B cell (primary cell): Measurements from ENCODE around the gene ECHDC3. TPM values are rescaled to one million over a fixed set of nuclear protein-coding genes. Genes with fewer than 3 reads are reported as not detected.
A peak's percentile ranks its signal among the peaks of the same experiment; 100 is the strongest.

Experiments
- ATAC-seq: fragments of 200-7000 bp; cut with Tn5 transposase; one replicate; pipeline ENCODE4 v1.10.0; 2021; ENCODE audit warnings: low read depth, mild to moderate bottlenecking, moderate number of reproducible peaks, moderate library complexity
- CTCF ChIA-PET: fragments of 350-600 bp; sonication (Branson Sonifier 250); formaldehyde crosslinking; loops from one replicate; lab custom pipeline; 2021; ENCODE audit warnings: antibody characterized with exemption, inconsistent platforms; lab: Charles Lee
- POLR2A ChIA-PET: fragments of 350-600 bp; sonication (Branson Sonifier 250); formaldehyde crosslinking; loops from one replicate; lab custom pipeline; 2021; ENCODE audit warnings: antibody characterized with exemption; lab: Charles Lee
- DNase-seq: peaks from one replicate; pipeline ENCODE4 v3.0.0; 2013
- H2AFZ ChIP-seq: 2 replicates; pipeline ENCODE4 v1.6.1; 2012; ENCODE audit warnings: mild to moderate bottlenecking, low read depth, low read length; ENCODE audit not compliant: insufficient read depth, poor library complexity, severe bottlenecking
- H3K27ac ChIP-seq, 2 donors: 1 replicate in 1 of 2; 2 replicates in 1 of 2; pipeline ENCODE4 v1.5.1; 2012 to 2013; ENCODE audit warnings: low read length in 2 of 2, mild to moderate bottlenecking in 2 of 2, moderate library complexity in 1 of 2
- H3K27me3 ChIP-seq, 4 experiments: fragments of 200-600 bp in 1 of 4; sonication (generic) in 1 of 4; replicated peaks in 1 of 4; 1 replicate in 2 of 4; 2 replicates in 2 of 4; pipeline versions ENCODE4 v1.6.1 to v1.7.0; 2013 to 2016; ENCODE audit warnings: low read length in 3 of 4, mild to moderate bottlenecking in 2 of 4, mixed read lengths in 1 of 4, moderate library complexity in 1 of 4; ENCODE audit not compliant: insufficient read depth in 4 of 4, control insufficient read depth in 3 of 4; ENCODE audit errors: control extremely low read depth in 1 of 4
- H3K36me3 ChIP-seq, 2 experiments: replicated peaks in 1 of 2; 1 replicate in 1 of 2; 2 replicates in 1 of 2; pipeline versions ENCODE4 v1.6.1 to v1.7.1; 2013; ENCODE audit warnings: low read length in 1 of 2; ENCODE audit not compliant: insufficient read depth in 2 of 2, control insufficient read depth in 1 of 2; ENCODE audit errors: control extremely low read depth in 1 of 2, extremely low read depth in 1 of 2
- H3K4me1 ChIP-seq, 2 donors: fragments of 200-600 bp in 1 of 2; sonication (generic) in 1 of 2; 1 replicate in 1 of 2; 2 replicates in 1 of 2; pipeline versions ENCODE4 v1.5.1 to v1.6.1; 2013 to 2017; ENCODE audit warnings: low read length in 2 of 2; ENCODE audit not compliant: control insufficient read depth in 2 of 2, insufficient read depth in 2 of 2
- H3K4me2 ChIP-seq: replicated peaks from 2 replicates; pipeline ENCODE3; 2012; ENCODE audit warnings: mild to moderate bottlenecking, low read depth, low read length; ENCODE audit not compliant: poor library complexity, severe bottlenecking
- H3K4me3 ChIP-seq, 5 experiments: fragments of 200-600 bp in 1 of 5; sonication (generic) in 1 of 5; 1 replicate in 3 of 5; 2 replicates in 2 of 5; pipeline versions ENCODE4 v1.5.1 to v1.7.0; 2011 to 2016; ENCODE audit warnings: low read length in 4 of 5, mild to moderate bottlenecking in 4 of 5, low read depth in 2 of 5, control low read depth in 1 of 5, moderate library complexity in 1 of 5; ENCODE audit not compliant: insufficient read depth in 1 of 5; ENCODE audit errors: control extremely low read depth in 1 of 5, extremely low read depth in 1 of 5
- H3K79me2 ChIP-seq: fragments of 200-600 bp; sonication (generic); one replicate; pipeline ENCODE4 v1.6.0; 2016; ENCODE audit warnings: low read length; ENCODE audit not compliant: control insufficient read depth, insufficient read depth
- H3K9ac ChIP-seq: fragments of 200-600 bp; sonication (generic); 2 replicates; pipeline ENCODE4 v1.6.1; 2017; ENCODE audit warnings: mild to moderate bottlenecking, low read length, moderate library complexity
- H3K9me3 ChIP-seq, 3 donors: one replicate each; pipeline versions ENCODE4 v1.6.1 to v1.7.1; 2013; ENCODE audit warnings: low read length in 2 of 3; ENCODE audit not compliant: control insufficient read depth in 2 of 3, insufficient read depth in 1 of 3; ENCODE audit errors: control extremely low read depth in 1 of 3
- H4K20me1 ChIP-seq: 2 replicates; pipeline ENCODE4 v1.6.0; 2012; ENCODE audit warnings: mild to moderate bottlenecking, low read length; ENCODE audit not compliant: insufficient read depth, control insufficient read depth, poor library complexity, severe bottlenecking
- H3K27ac Mint-ChIP-seq: one replicate; pipeline ENCODE4 v1.8.0; 2021; ENCODE audit warnings: mixed read lengths
- H3K27me3 Mint-ChIP-seq: one replicate; pipeline ENCODE4 v1.8.0; 2021; ENCODE audit warnings: mixed read lengths
- H3K4me1 Mint-ChIP-seq: one replicate; pipeline ENCODE4 v1.8.0; 2021; ENCODE audit warnings: mixed read lengths
- H3K4me3 Mint-ChIP-seq: one replicate; pipeline ENCODE4 v1.8.0; 2021; ENCODE audit warnings: mixed read lengths
- H3K9me3 Mint-ChIP-seq: one replicate; pipeline ENCODE4 v1.8.0; 2022; ENCODE audit warnings: mixed read lengths; ENCODE audit not compliant: insufficient read depth
- EZH2 ChIP-seq: IDR thresholded peaks from 2 replicates; pipeline ENCODE4 v1.6.1; 2012; ENCODE audit warnings: borderline replicate concordance, low read depth, mild to moderate bottlenecking, moderate library complexity, low read length; ENCODE audit not compliant: insufficient read depth, poor library complexity, severe bottlenecking
- WGBS: methylation state at CpG from one replicate; pipeline ENCODE4 v1.1.5; 2013; ENCODE audit warnings: missing lambda C conversion rate; ENCODE audit not compliant: insufficient coverage; 5-methylcytosine and 5-hydroxymethylcytosine counted together
- intact Hi-C: fragments of 100-400 bp; cut with micrococcal nuclease; formaldehyde crosslinking; loops from one replicate; pipeline ENCODE4 v1.10.0; 2022
- polyA plus RNA-seq: library from polyadenylated mRNA; depleted of rRNA; stranded (reverse); fragments of >200 nt; gene quantifications from 2 replicates; pipeline ENCODE4 v1.2.3, GENCODE V29; 2012
- total RNA-seq, 2 donors: library from RNA; stranded (reverse); fragments of 120-200 nt in 1 of 2; gene quantifications; 1 replicate in 1 of 2; 2 replicates in 1 of 2; pipeline versions ENCODE4 v1.2.3 to v1.2.4, GENCODE V29; 2013 to 2022
- TF ChIP-seq, protein P1 (sequence below): fragments of 200-600 bp; IDR thresholded peaks from one replicate; pipeline ENCODE4 v1.8.0; 2022; ENCODE audit warnings: antibody characterized with exemption, mild to moderate bottlenecking

ECHDC3 gene
- total and polyA plus RNA-seq, 2 donors (not counting 1 experiment from before 2014, with no cell fraction given): 3.9 to 9.6 TPM

DNA sequence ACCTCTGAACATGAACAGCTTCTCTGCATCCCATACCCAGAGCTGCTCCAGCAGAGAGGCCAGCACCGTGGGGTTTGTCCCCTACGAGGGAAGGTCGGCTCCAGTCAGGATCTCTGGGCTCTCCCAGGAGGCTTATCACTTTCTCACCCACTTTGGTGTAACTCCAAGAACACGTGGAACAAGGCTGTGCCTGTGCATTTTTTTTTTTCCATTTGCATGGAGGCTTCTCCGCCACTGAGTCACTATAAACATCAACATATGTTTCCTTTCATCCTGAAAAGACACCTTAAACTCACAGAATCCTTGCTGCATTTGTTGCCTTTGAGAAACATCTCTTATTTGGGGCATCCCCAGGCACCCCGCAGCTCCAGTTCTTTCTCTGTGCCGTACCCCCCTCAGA is 29.4 kb upstream of the ECHDC3 start:
- Histone ChIP-seq H3K79me2 (peaks cover 9% of the 10 kb centered on the region), H3K27ac (no peak overlapping the region), H3K36me3 (no peaks in the 10 kb centered on the region), H4K20me1 (no peaks in the 10 kb centered on the region), H3K4me2 (peak overlapping the region; percentile 28), H3K4me1 (peaks cover 37 to 55% of the 10 kb centered on the region in 2 donors), H3K9me3 (peaks cover 0 to 9% (median 4%) of the 10 kb centered on the region in 3 donors), H3K27me3 (no peaks in the 10 kb centered on the region), H2AFZ (no peak overlapping the region), H3K4me3 (no peak overlapping the region), H3K9ac (no peak overlapping the region)
- intact Hi-C loops: no loop called here
- WGBS: 79% methylated on average over 5 of the region's 7 CpGs
- POLR2A ChIA-PET: no interaction called here
- no peak for TF ChIP-seq EZH2
- TF ChIP-seq, protein P1, sequence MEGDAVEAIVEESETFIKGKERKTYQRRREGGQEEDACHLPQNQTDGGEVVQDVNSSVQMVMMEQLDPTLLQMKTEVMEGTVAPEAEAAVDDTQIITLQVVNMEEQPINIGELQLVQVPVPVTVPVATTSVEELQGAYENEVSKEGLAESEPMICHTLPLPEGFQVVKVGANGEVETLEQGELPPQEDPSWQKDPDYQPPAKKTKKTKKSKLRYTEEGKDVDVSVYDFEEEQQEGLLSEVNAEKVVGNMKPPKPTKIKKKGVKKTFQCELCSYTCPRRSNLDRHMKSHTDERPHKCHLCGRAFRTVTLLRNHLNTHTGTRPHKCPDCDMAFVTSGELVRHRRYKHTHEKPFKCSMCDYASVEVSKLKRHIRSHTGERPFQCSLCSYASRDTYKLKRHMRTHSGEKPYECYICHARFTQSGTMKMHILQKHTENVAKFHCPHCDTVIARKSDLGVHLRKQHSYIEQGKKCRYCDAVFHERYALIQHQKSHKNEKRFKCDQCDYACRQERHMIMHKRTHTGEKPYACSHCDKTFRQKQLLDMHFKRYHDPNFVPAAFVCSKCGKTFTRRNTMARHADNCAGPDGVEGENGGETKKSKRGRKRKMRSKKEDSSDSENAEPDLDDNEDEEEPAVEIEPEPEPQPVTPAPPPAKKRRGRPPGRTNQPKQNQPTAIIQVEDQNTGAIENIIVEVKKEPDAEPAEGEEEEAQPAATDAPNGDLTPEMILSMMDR: no peak
- peaks cover 2% of the 10 kb centered on the region for H3K9me3 Mint-ChIP-seq
- no peak for DNase-seq
- no peaks in the 10 kb centered on the region for H3K27me3 Mint-ChIP-seq
- no peak for ATAC-seq
- H3K27ac Mint-ChIP-seq: peak overlapping the region; percentile 24
- H3K4me1 Mint-ChIP-seq: peaks cover 50% of the 10 kb centered on the region
- CTCF ChIA-PET: interaction anchor here (1.0 kb wide), 1 partner anchor 12 kb away, joined by 3 read pairs; no protein-coding TSS in a partner anchor
- H3K4me3 Mint-ChIP-seq: peak overlapping the region; percentile 18

DNA sequence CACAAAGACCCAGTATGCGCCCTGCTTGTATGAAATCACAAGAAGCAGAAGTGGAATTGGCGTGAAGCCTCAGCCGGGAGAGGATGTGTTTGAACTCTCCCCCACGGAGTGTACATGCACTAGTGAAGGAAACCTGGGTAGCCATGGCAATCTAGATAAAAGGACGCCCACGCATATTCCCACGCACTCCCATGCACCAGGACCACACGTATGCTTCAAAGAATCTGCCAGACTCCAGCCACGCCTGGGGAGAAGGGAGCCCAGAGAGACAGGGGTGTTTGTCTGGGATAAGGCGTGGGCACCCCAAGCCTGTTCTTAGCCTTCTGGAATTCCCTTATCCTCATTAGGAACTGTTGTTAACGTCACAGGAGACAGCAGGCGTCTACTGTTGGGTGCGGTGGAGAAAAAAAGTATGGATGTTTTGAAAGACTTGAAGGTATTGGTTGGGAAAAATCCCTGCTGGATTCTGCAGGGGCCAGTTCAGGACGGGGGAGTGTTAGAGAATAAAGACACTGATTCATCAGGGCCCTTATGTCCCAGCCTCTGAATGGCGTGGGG is 28.9 kb upstream of the ECHDC3 start:
- no peak overlapping the region for H3K9ac ChIP-seq
- Mint-ChIP-seq H3K27me3 (no peaks in the 10 kb centered on the region), H3K4me3 (peak overlapping the region; percentile 18)

More for the DNA sequence above, 28.9 kb upstream of the ECHDC3 start:
- intact Hi-C loops: no loop called here
- 49% methylated on average over 15 of the region's 15 CpGs for WGBS
- H3K4me1 ChIP-seq: peaks cover 42 to 61% of the 10 kb centered on the region in 2 donors
- no peak overlapping the region for H3K4me3 ChIP-seq
- ChIA-PET CTCF (interaction anchor here (1.0 kb wide), 1 partner anchor 12 kb away, joined by 3 read pairs; no protein-coding TSS in a partner anchor), POLR2A (no interaction called here)
- Mint-ChIP-seq H3K27ac (peak overlapping the region; percentile 24), H3K9me3 (peaks cover 2% of the 10 kb centered on the region), H3K4me1 (peaks cover 51% of the 10 kb centered on the region)
- TF ChIP-seq, protein P1: no peak
- TF ChIP-seq EZH2: no peak
- no peaks in the 10 kb centered on the region for H3K27me3 ChIP-seq
- H2AFZ ChIP-seq: no peak overlapping the region
- peak overlapping the region; percentile 28 for H3K4me2 ChIP-seq
- ATAC-seq (no peak), DNase-seq (peak; percentile 34)
- H4K20me1 ChIP-seq: no peaks in the 10 kb centered on the region
- peaks cover 9% of the 10 kb centered on the region for H3K79me2 ChIP-seq
- no peak overlapping the region for H3K27ac ChIP-seq
- H3K36me3 ChIP-seq: no peaks in the 10 kb centered on the region
- peaks cover 0 to 9% (median 4%) of the 10 kb centered on the region in 3 donors for H3K9me3 ChIP-seq
